GM21619 (cell line): ENCODE measurements around the gene IFNG.
"Not testable (repeated sequence)": the region's sequence is repeated elsewhere in the genome, so short reads cannot be mapped to it uniquely, and the experiment has no call there.

Source experiments
- ATAC-seq: cut with Tn5 transposase; IDR thresholded peaks from one replicate; pipeline ENCODE4 v1.9.1; 2021; ENCODE audit not compliant: unreplicated experiment

Gene IFNG

DNA sequence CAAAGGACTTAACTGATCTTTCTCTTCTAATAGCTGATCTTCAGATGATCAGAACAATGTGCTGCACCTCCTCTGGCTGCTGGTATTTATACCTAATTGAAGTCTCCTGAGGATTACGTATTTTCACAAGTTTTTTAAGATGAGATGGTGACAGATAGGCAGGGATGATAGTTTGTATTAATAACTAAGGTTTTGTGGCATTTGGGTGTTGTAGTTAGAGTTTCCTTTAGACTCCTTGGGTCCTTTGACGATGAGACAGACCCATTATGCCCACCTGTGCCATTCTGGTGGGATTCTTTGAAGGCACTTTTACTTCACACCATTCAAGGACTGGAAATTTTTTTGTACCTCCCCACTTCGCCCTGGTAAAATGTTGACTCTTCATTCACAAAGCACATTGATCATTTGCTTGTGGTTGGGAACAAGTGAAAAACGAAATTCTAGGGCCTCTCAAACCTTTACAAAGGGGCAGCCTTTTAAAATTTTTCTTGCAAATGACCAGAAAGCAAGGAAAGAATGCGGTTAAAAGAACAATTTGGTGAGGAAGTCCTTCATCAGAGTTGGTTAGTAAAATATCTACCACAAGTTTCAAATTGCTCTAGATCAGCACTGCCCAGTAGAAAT lies at the start of gene IFNG:
TSS of gene IFNG (minus strand) at position 60 of the 624 bp plus-strand sequence. CDS start 125 bp downstream, outside the sequence.
- ATAC-seq: peak; percentile 51

DNA sequence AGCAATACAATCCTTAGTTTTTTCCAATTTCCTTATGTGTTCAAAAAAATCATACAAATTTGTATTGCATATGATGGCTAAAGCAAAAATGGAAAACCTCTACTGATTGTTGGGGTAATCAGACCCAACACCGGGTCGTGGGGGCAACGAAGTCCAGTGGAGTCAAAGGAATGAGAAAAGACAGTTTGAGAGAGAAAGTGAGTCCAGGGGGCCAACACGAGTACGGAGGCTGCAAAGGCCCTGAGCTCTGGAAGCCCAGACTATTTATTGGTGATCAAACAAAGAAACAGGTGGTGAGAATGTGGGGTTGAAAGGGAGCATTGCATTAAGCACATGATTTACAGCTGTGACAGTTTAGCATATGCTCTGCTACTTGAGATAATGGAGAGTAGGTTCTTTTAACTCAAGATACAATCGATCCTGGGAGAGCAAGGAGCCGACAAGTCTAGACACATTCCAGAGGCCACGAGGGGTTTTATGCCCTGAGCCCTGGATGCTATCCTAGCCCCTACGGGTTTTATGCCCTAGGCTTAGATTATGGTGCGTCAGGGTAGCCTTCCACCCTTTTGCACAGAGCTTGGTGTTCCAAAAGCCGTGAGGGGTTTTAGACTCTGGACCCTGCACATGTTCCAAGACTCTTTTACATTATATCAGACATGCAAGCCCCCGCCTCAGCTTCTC lies 49.6 kb upstream of the IFNG start:
- not testable (repeated sequence) for ATAC-seq

DNA sequence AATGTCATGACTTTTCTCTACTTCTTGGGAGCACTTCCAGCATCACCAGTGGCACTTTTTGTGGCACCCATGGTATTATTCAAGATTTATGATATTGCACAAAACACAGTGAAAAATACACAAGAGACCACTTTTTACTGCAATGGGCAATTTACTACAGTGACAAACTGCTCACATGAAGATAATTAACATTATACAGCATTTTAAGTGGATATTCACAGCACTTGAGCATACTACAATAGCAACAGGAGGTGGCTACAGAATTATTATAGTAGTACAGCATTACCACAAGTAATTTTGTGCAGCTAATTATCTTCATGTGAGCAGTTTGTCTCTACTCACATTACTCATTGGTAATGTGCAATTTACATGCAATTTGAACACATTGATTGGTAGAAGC lies 47.7 kb upstream of the IFNG start:
- no peak for ATAC-seq

DNA sequence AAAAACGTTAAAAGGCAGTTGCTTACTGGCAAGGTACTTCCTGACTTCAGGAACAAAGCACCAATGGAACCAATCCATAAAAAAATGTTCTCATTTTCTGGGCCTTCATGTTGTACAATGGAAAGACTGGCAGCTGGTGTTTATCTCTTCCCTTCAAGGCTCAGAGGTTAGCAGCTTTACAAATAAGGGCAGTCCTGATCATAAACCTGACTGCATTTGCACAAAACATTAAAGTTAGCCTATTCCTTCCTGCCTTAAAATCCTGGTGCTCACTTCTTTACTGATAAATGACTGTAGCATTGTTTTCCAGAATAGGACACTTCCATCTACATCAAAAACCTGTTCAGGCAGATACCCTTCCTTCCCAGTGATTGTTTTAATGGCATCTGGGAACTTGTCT lies 46.9 kb upstream of the IFNG start:
- ATAC-seq: no peak

DNA sequence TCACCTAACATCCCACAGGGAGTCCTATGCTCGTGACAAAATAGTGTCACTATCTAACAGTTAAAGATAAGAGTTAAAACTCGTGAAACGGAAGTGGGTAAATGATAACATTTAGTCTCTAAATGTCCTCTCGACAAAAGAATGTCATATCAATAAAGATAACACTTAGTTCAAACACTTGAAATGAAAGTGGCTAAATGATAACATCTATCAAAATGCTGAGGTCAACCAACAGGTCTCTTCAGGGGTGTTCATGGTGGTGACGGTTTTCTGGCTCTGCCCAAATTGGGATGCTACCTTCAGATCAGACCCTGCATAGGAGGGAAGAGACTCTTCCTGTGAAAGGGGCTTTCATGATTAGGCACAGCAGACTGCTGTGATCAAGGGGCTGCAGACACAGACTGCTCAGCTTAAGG lies 43.9 kb upstream of the IFNG start:
- no peak for ATAC-seq

DNA sequence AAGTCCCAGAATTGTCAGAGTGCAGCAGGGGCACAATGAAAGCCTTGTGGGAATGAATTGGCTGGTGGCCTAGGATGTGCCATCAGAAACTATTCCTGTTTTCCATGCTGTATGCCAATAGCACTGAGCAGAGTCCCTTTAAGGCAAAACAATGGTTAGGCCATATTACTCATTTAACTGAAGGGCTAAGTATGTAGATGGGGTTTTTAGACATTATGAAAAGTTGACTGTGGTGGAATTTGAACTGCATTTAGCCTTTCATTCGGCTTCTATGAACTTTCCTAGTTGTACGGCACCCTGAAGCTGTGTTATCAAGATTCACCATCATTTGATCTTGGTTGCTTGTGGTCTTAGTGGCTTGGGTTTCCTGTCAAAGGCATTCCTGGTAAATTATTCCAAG lies 41.3 kb upstream of the IFNG start:
- no peak for ATAC-seq

DNA sequence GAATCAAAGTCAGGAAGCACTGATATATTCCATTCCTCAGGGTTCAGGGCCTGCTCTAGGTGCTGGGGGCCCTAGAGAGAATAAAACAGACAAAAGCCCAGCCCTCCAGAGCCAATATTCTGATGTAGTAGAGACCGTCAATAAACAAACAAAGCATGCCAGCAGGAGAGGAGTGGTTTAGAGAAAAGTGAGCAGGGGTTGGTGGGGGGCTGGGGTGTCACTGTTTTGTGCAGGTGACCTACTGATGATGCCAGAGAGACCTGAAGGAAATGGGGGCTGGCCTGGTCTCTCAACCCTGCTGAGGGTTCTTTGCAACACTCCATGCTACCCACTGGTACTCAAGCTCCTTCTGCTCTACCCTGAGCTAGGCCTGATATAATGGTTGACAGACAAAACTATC lies 39.6 kb upstream of the IFNG start:
- no peak for ATAC-seq

DNA sequence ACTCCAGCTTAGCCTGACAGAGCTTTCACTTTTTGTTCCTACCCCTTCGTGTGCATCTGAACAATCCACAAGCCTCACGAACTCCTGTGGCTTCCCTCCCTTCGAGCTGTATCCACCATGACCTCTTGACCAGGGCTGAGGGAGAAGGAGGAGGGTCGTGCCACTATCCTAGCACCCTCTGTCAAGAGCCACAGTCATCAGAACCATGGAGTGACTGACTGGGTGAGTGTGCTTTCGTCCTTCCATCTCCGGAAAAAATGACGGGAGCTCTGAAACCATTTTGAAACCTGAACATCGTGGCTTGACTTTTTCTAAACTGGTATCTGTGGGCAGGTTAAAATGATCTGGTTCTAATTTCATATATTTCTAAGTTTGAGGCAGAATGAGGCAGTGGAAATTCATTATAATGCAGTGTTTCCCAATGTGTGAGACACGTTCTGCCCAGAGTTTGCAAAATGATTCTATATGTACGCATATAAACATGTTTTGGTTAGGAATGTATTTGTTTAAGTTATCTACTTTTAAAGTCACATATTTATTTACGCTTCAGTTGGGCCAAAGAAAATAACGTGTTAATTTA lies 39.1 kb upstream of the IFNG start:
- ATAC-seq: no peak

DNA sequence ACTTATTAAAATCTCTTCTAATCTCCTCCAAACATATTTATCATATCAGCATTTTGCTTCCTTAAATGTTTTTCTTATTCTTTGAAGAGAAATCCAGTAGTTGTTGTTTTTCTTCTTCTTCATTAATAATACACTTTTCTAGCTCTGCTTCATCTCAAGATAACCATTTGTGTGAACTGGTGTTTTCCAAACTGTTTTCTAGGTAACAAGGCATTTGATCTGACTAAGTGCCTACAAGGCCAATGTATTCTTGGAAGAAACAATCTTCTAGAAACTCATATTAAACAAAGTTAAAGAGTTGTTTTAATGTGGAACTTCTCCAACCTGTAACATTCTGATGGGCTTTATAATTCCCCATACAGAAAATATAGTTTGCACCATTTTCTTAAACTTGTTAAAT lies 30.8 kb upstream of the IFNG start:
- no peak for ATAC-seq

DNA sequence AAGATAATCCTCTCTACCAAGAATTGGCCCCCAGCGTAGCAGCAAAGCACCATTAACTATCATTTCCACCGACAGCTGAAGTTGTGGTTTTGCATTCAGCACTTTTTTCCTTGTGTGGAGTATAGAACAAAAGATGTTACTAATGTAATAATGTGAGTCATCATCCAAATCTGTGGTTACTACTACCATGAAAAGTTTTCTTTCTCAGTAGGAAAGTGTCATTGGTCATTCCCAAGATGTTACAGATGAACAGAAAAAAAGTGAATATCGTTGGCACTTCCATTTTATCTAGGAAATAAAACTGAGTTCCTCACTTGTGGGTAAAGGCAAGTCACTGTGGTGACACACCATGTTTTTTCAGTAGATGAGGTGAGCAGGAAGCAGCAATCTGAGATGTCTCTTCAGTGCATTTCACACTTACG lies 30.3 kb upstream of the IFNG start:
- no peak for ATAC-seq

DNA sequence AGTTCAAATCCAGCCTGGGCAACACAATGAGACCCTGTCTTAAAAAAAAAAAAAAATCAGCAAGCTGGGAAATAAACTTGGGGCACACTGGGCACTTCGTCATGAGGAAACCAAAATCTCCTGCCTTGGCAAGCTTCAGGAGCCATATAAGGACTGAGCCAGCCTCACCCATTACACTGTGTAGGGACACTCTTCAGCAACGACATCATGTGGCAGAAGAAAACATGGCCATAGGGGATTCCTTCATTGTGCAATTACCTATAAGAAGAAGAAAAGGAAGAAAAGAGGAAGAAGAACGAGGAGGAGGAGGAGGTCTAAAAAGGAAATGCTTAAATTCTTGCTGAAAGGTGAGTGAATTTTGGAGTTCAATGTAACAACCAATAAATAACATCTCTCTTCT lies 26.1 kb upstream of the IFNG start:
- ATAC-seq: no peak

DNA sequence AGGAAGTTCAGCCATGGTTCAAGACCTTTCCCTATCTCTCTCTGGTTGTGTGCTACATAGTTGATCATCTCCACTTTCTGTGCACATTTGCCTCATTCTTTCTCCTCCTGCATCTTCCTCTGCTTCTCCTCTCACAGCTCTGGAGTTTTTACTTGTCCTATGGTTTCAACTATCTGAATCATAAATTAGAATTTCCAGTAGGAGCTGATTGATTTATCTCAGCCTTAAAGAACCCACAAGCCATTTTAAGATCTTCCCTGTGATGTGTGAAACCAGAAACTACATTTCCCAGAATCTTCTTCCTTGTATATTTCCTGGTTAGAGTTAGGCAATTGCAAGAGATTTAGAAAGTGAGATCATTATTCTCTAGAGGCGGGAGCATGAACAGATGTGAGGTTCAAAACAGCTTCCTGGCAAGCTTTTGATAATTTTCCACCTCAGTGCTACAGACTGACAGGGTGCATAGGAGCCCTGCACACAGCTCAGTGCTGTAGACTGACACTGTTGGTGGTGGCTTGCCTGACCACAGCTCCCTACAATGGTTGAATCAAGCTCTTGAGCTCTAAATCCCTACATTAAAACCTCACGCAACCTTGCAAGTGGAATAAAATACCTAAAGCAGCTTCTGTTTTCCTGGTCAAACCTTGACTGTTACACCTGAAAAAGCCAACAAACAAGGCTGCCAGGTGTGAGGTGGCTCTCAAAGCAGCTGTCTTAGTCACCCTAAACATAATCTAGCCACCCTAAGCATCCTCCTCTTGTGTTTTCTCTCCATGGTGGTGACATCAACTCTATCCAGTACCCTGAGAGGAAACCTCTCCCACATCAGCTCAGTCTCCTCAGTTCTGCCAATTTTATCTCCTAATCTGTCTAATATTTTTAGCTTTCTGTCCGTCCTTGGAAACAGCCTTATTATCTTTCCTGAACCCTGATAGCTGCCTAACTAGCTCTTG lies 21.5 kb upstream of the IFNG start:
- ATAC-seq: peak; percentile 57

DNA sequence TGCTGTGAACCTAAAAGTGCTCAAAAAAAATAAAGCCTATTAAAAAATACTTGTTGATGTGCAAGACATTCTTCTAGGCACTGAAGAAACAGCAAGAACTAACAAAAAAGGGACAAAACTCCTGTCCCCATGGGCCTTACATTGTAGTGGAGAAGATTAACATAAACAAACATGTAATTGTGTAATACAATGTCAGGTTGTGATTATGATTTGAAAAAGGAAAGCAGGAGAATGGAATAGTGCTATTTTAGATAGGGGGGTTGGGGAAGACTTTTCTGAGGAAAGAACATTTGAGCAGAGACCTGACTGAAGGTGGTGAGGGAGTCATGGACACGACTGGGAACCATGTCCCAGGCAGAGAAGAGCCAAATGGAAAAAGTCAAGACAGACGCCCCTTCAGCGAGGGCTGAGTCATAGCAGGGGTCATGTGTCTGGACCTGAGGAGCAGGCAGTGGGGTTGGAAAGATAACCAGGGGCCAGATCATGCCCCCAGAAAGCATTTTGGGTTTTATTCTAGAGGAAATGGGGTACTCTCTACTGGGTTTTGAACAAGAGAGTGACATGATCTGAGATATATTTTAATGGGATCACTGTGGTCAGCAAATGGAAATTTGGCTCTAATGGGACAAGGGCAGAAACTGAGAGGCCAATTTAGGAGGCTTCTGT lies 19.4 kb upstream of the IFNG start:
- no peak for ATAC-seq

DNA sequence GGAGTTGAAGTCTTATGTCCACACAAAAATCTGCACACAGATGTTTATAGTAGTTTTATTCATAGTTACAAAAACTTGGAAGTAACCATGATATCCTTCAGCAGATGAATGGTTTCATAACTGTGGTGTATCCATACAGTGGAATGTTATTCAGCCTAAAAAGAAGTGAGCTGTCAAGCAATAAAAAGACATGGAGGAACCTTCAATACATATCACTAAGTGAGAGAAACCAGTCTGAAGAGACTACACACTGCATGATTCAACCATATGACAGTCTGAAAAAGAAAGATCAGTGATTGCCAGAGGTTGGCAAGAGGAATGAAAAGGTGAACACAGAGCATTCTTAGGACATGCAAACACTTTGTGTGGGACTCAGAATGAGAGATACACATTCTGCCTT lies 18.6 kb upstream of the IFNG start:
- ATAC-seq: no peak

DNA sequence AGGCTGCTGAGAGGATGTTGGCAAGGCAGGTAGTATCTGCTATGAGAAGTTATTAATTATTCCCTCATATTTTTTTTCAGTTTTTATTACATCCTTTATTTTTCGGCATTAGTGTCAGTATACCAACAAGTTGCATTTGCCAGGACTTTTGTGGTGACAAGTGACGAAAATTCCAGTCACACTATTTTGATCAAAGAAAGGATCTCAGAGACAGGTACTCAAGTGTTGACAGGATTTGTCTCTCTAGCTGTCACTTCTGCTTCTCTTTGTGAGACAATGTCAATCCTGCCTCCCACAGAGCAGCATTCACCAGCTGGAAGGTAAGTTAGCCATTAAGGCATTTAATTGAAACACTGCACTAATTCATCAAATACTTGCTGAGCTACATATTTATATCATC lies 18.0 kb upstream of the IFNG start:
- no peak for ATAC-seq

DNA sequence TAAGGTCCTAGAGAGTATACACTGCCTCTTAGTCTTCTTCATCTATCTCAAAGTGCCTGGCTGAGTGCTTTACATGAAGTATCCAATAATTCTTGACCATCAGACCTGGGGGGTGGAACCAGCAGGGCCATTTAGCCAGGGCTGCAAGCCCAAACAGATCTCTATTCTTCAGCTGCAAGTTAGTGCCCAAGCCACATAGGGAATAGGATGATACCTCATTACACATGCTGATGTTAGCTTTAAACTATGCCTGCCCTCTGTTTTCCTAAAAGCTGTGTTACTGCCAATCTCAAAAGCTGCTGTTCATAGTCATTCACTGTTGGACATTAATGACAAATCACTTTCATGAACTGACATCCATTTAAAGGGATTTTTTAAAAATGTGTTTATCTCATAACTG lies 16.7 kb upstream of the IFNG start:
- ATAC-seq: no peak

DNA sequence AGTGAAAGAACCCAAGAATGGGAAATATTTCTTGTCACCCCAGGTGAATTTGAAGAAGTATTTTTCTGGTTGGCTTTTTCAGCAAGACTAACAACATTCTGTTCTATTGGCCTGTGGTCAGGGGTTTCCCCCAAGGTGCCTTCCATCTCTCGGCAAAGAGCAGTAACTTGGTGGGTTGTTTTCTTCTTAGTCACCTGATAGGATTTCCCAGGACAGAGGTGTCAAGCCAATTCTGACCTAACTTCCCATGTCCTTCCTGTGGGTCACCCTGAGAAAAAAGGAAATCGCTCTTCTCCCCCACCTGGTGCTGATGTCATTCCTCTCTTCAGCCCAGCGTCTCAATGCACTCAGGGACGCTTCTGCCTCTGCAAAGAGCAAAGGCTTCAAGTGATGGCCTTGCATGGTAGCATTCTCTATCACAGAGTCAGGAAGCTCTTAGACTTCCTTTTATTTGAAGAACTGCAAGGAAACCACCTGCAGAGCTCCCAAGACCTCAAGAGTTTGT lies 16.1 kb upstream of the IFNG start:
- ATAC-seq: peak; percentile 87

DNA sequence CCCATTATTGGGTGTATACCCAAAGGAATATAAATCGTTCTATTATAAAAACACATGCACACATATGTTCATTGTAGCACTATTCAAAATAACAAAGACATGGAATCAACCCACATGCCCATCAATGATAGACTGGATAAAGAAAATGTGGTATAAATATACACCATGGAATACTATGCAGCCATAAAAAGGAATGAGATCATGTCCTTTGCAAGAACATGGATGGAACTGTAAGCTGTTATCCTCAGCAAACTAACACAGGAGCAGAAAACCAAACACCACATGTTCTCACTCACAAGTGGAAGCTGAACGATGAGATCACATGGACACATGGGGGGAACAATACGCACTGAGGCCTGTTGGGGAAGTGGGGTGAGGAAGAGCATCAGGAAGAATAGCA lies 15.2 kb upstream of the IFNG start:
- not testable (repeated sequence) for ATAC-seq

DNA sequence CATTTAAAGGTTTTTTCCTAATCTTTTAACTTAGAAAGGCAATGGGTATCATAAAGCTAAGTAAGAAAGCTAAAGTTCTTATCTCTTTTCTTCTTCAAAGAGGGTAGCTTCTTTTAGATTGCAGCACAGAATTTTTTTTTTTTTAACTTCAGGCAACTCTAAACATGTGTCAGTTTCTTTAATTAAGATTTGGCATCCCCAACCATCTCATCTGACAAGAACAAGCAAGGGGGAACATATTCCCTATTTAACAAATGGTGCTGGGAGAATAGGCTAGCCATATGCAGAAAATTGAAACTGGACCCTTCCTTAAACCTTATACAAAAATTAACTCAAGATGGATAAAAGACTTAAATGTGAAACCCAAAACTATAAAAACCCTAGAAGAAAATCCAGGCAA lies 14.3 kb upstream of the IFNG start:
- no peak for ATAC-seq

DNA sequence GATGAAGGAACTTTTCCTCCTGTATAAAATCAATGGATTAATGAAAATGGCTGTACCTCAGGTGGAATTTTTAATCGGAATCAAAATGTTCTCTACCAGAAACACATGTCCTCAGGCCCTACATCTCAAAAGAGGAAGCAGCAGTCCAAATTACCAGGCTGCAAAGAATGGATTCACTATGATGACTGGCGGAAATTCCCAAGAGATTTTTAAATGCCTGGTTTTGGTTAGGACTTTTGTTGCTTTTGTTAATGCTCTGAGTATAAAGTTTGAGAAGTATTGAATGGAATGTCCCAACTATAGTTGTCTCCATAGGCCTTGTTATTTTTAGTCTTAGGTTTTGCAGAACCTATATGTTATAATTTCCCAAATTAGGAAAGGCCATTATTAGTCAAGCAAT lies 11.2 kb upstream of the IFNG start:
- no peak for ATAC-seq
